SK-N-SH (cell line): ENCODE results near the gene TMEM225B. TPM values are rescaled to one million over a fixed set of nuclear protein-coding genes. Genes with fewer than 3 reads are reported as not detected.
"Not testable (repeated sequence)": the region's sequence is repeated elsewhere in the genome, so short reads cannot be mapped to it uniquely, and the experiment has no call there.

Source experiments
- CTCF ChIA-PET: fragments of 300-600, 350-600 bp; formaldehyde crosslinking; extraction: SDS; loops from one replicate; lab custom pipeline; 2021; lab: Yijun Ruan, JAX
- POLR2A ChIA-PET: fragments of 350-600 bp; sonication (Branson Sonifier 250); formaldehyde crosslinking; extraction: SDS; loops from one replicate; lab custom pipeline; 2020; ENCODE audit warnings: antibody characterized with exemption, inconsistent platforms; lab: Yijun Ruan, JAX
- DNase-seq: peaks from one replicate; pipeline ENCODE4 v3.0.0; 2012
- H2AFZ ChIP-seq: fragments of 200-600 bp; sonication (generic); 2 replicates; pipeline ENCODE4 v1.8.1; 2016; ENCODE audit warnings: antibody characterized with exemption, mild to moderate bottlenecking, low read depth
- H3F3A ChIP-seq: fragments of 200-600 bp; sonication (generic); replicated peaks from 2 replicates; pipeline ENCODE3; 2016; ENCODE audit warnings: antibody characterized with exemption, mild to moderate bottlenecking; ENCODE audit not compliant: insufficient read depth
- H3K27ac ChIP-seq, 2 experiments: fragments of 200-500 bp in 1 of 2; fragments of 200-600 bp in 1 of 2; sonication (Bioruptor generic) in 1 of 2; sonication (generic), shearing (Covaris generic) in 1 of 2; 2 replicates each; pipeline versions ENCODE4 v1.5.1 to v1.6.1; 2014 to 2016; ENCODE audit warnings: low read depth in 2 of 2, inconsistent platforms in 1 of 2, low read length in 1 of 2, mild to moderate bottlenecking in 1 of 2, mixed read lengths in 1 of 2
- H3K27me3 ChIP-seq: fragments of 200-600 bp; sonication (generic), shearing (Covaris generic); 2 replicates; pipeline ENCODE4 v1.6.1; 2016; ENCODE audit warnings: mixed run types; ENCODE audit not compliant: insufficient read depth
- H3K36me3 ChIP-seq, 2 experiments: fragments of 200-500 bp in 1 of 2; fragments of 200-600 bp in 1 of 2; sonication (Bioruptor generic) in 1 of 2; sonication (generic) in 1 of 2; replicated peaks in 1 of 2; 2 replicates each; pipeline versions ENCODE3 to v1.5.1; 2014 to 2016; ENCODE audit warnings: low read length in 1 of 2, mild to moderate bottlenecking in 1 of 2; ENCODE audit not compliant: insufficient read depth in 2 of 2, control insufficient read depth in 1 of 2
- H3K4me1 ChIP-seq, 2 experiments: fragments of 200-500 bp in 1 of 2; fragments of 200-600 bp in 1 of 2; sonication (Bioruptor generic) in 1 of 2; sonication (generic), shearing (Covaris generic) in 1 of 2; 2 replicates each; pipeline versions ENCODE4 v1.5.1 to v1.6.1; 2014 to 2016; ENCODE audit warnings: low read depth in 1 of 2, low read length in 1 of 2, mixed run types in 1 of 2; ENCODE audit not compliant: insufficient read depth in 2 of 2, control insufficient read depth in 1 of 2
- H3K4me2 ChIP-seq: fragments of 200-600 bp; sonication (generic), shearing (Covaris generic); 2 replicates; pipeline ENCODE4 v1.6.1; 2017; ENCODE audit warnings: mixed run types
- H3K4me3 ChIP-seq, 2 experiments: fragments of 200-500 bp in 1 of 2; fragments of 200-600 bp in 1 of 2; sonication (Bioruptor generic) in 1 of 2; sonication (generic), shearing (Covaris generic) in 1 of 2; 2 replicates each; pipeline versions ENCODE4 v1.5.1 to v1.8.1; 2014 to 2016; ENCODE audit warnings: low read depth in 2 of 2, inconsistent platforms in 1 of 2, low read length in 1 of 2, mild to moderate bottlenecking in 1 of 2, mixed read lengths in 1 of 2, moderate library complexity in 1 of 2
- H3K79me2 ChIP-seq: fragments of 200-600 bp; sonication (generic); 2 replicates; pipeline ENCODE4 v1.8.1; 2017; ENCODE audit warnings: mild to moderate bottlenecking; ENCODE audit not compliant: insufficient read depth
- H3K9ac ChIP-seq: fragments of 200-600 bp; sonication (generic); 2 replicates; pipeline ENCODE4 v1.6.1; 2017; ENCODE audit warnings: mixed run types
- H3K9me2 ChIP-seq: fragments of 200-600 bp; sonication (generic); 2 replicates; pipeline ENCODE4 v1.6.1; 2017; ENCODE audit warnings: mixed run types
- H3K9me3 ChIP-seq: fragments of 200-600 bp; sonication (generic); 2 replicates; pipeline ENCODE4 v1.6.1; 2017; ENCODE audit warnings: mixed run types, mild to moderate bottlenecking, moderate library complexity
- H4K20me1 ChIP-seq: fragments of 200-600 bp; sonication (generic); 2 replicates; pipeline ENCODE4 v1.6.1; 2017; ENCODE audit warnings: mild to moderate bottlenecking, mixed run types; ENCODE audit not compliant: insufficient read depth
- CHD2 ChIP-seq: fragments of 150-350 bp; IDR thresholded peaks from 2 replicates; pipeline ENCODE4 v1.6.1; 2018; ENCODE audit warnings: low read length; ENCODE audit not compliant: partially characterized antibody
- CTCF ChIP-seq: fragments of 200-600 bp; sonication (generic); IDR thresholded peaks from 2 replicates; pipeline ENCODE4 v1.6.1; 2017; ENCODE audit warnings: antibody characterized with exemption, mild to moderate bottlenecking, moderate library complexity
- ELF1 ChIP-seq: IDR thresholded peaks from 2 replicates; pipeline ENCODE4 v1.4.0; 2012
- EP300 ChIP-seq, 2 experiments: IDR thresholded peaks; 2 replicates each; pipeline versions ENCODE4 v1.4.0 to v1.6.1; 2012; ENCODE audit warnings: borderline replicate concordance in 1 of 2, low read depth in 1 of 2, low read length in 1 of 2
- EZH2phosphoT487 ChIP-seq: fragments of 200-600 bp; sonication (generic); IDR thresholded peaks from 2 replicates; pipeline ENCODE4 v1.6.1; 2017; ENCODE audit warnings: low read depth, mixed run types, mild to moderate bottlenecking, antibody characterized with exemption, moderate library complexity, borderline replicate concordance
- FOXJ3 ChIP-seq: sonication (generic); formaldehyde crosslinking; IDR thresholded peaks from 2 replicates; pipeline ENCODE4 v1.5.1; 2020; ENCODE audit warnings: mild to moderate bottlenecking, missing genetic modification reagents
- FOXM1 ChIP-seq: IDR thresholded peaks from 2 replicates; pipeline ENCODE4 v1.4.0; 2012; ENCODE audit warnings: low read depth, mild to moderate bottlenecking
- GABPA ChIP-seq: IDR thresholded peaks from 2 replicates; pipeline ENCODE4 v1.4.0; 2012; ENCODE audit warnings: low read depth, mild to moderate bottlenecking
- GATA2 ChIP-seq: sonication (generic); formaldehyde crosslinking; IDR thresholded peaks from 2 replicates; pipeline ENCODE4 v1.5.0; 2020; ENCODE audit warnings: mild to moderate bottlenecking, missing genetic modification reagents
- JUND ChIP-seq: IDR thresholded peaks from 2 replicates; pipeline ENCODE4 v1.4.0; 2012
- MEF2A ChIP-seq: IDR thresholded peaks from 2 replicates; pipeline ENCODE4 v1.4.0; 2012; ENCODE audit warnings: low read depth, borderline replicate concordance
- MXI1 ChIP-seq: IDR thresholded peaks from 2 replicates; pipeline ENCODE4 v1.6.1; 2012; ENCODE audit warnings: mild to moderate bottlenecking, low read depth, low read length, improper control_type of control experiment
- RAD21 ChIP-seq: IDR thresholded peaks from 2 replicates; pipeline ENCODE4 v1.6.1; 2012; ENCODE audit warnings: mild to moderate bottlenecking, low read length
- RCOR1 ChIP-seq: fragments of 150-350 bp; IDR thresholded peaks from 2 replicates; pipeline ENCODE4 v1.6.1; 2017; ENCODE audit warnings: antibody characterized with exemption, low read length
- SMC3 ChIP-seq: IDR thresholded peaks from 2 replicates; pipeline ENCODE4 v1.6.1; 2012; ENCODE audit warnings: low read depth, low read length, improper control_type of control experiment
- TEAD4 ChIP-seq: IDR thresholded peaks from 2 replicates; pipeline ENCODE4 v1.4.0; 2012; ENCODE audit warnings: mild to moderate bottlenecking, borderline replicate concordance; ENCODE audit not compliant: insufficient read depth
- ZBTB33 ChIP-seq: IDR thresholded peaks from 2 replicates; pipeline ENCODE4 v1.4.0; 2012; ENCODE audit warnings: low read depth, borderline replicate concordance
- WGBS: methylation state at CpG from one replicate; pipeline ENCODE4 v1.1.6; 2017; ENCODE audit warnings: low lambda C conversion rate; 5-methylcytosine and 5-hydroxymethylcytosine counted together
- polyA plus RNA-seq, 3 experiments: library from polyadenylated mRNA; depleted of rRNA; stranded (reverse); fragments of >200 nt; gene quantifications; 2 replicates each; pipeline ENCODE4 v1.2.3, GENCODE V29; 2012
- TF ChIP-seq, protein P1 (sequence below): IDR thresholded peaks from 2 replicates; pipeline ENCODE4 v1.4.0; 2012; ENCODE audit warnings: low read depth, borderline replicate concordance
- TF ChIP-seq, protein P2 (sequence below): IDR thresholded peaks from 2 replicates; pipeline ENCODE4; 2012
- TF ChIP-seq, protein P3 (sequence below): IDR thresholded peaks from 2 replicates; pipeline ENCODE4 v1.4.0; 2012; ENCODE audit warnings: low read depth

TMEM225B gene
- polyA plus RNA-seq, 1 of the 3 experiments (the other 2 are of a cell fraction), result 1.5 TPM

DNA sequence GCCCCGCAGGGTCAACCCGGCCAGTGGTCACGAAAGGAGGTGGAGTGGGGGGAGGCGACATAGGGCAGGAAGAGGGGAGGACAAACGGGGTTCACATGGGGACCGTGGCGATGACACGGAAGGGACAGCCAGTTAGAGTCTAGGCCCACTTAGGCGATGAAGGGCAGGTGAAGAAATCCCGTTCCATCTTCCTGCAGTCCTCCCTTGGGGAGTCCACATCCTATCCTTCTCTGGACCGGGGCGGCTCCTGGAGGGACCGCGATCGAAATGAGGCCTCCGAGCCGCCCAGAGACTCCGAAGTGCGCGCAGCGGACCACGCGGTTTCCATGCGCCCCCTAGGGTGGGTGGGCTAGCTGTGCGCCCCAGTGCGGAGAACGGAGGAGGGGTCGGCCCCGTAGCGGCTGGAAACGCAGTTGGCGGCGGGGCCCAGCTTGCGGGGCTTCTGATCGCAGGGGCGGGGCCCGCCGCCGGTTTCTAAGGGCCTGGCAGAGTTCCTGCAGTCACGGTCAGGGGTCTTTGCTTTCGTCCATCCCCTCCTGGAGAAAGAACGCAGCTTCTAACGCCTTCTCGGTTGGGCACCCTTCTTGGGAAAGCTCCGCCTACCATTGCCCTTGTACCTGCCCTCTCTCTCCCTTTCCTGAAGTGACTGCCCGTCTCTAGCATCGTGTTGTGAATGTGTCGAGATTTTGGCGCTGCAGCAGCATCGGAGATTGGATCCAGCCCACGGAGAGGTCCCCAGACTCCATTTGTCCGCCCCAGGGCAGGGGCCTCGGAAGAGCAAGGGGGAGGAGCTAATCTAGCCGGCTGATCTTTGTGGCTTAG lies 17.9 kb upstream of the TMEM225B start:
- TF ChIP-seq, protein P1, sequence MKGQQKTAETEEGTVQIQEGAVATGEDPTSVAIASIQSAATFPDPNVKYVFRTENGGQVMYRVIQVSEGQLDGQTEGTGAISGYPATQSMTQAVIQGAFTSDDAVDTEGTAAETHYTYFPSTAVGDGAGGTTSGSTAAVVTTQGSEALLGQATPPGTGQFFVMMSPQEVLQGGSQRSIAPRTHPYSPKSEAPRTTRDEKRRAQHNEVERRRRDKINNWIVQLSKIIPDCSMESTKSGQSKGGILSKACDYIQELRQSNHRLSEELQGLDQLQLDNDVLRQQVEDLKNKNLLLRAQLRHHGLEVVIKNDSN, result no peak
- no peak for TF ChIP-seq ZBTB33
- TF ChIP-seq GABPA, result no peak
- TF ChIP-seq RCOR1, result peak; percentile 15; the same call in 1 of the 2 replicates
- TF ChIP-seq RAD21, result peak; percentile 64
- no peak for TF ChIP-seq CHD2
- peak; percentile 81 for TF ChIP-seq GATA2 (CRISPR knock-in tag)
- TF ChIP-seq CTCF, result peak; percentile 62
- TF ChIP-seq TEAD4, result no peak
- no peak for TF ChIP-seq MEF2A
- TF ChIP-seq EP300 (IDR thresholded peaks at IDR 0.05; ENCODE audit: borderline replicate concordance in 1 of 2, low read depth in 1 of 2, low read length in 1 of 2), result no peak
- TF ChIP-seq FOXJ3, result 0 out of 2 replicates have a peak, but pooled peaks have one; percentile 36
- TF ChIP-seq FOXM1, result no peak
- TF ChIP-seq MXI1, result peak; percentile 83; the same call in 1 of the 2 replicates
- no peak for TF ChIP-seq ELF1
- TF ChIP-seq, protein P2, sequence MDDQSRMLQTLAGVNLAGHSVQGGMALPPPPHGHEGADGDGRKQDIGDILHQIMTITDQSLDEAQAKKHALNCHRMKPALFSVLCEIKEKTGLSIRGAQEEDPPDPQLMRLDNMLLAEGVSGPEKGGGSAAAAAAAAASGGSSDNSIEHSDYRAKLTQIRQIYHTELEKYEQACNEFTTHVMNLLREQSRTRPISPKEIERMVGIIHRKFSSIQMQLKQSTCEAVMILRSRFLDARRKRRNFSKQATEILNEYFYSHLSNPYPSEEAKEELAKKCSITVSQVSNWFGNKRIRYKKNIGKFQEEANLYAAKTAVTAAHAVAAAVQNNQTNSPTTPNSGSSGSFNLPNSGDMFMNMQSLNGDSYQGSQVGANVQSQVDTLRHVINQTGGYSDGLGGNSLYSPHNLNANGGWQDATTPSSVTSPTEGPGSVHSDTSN, result no peak
- TF ChIP-seq, protein P3, sequence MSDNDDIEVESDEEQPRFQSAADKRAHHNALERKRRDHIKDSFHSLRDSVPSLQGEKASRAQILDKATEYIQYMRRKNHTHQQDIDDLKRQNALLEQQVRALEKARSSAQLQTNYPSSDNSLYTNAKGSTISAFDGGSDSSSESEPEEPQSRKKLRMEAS, result peak; percentile 91
- no peak; the same call in 1 of the 2 replicates for TF ChIP-seq SMC3
- TF ChIP-seq JUND, result no peak
- no peak for TF ChIP-seq EZH2phosphoT487
- TF ChIP-seq, all 33 proteins: peak for 7
- Histone ChIP-seq H3F3A (peaks cover 40% of the 10 kb centered on the region), H2AFZ (peak overlapping the region; percentile 90), H4K20me1 (no peaks in the 10 kb centered on the region), H3K79me2 (no peaks in the 10 kb centered on the region), H3K9me3 (no peaks in the 10 kb centered on the region), H3K27ac (peak overlapping the region in 1 of 2 experiments; percentile 71; a peak in 2 of 4 replicates), H3K4me1 (peaks cover 4 to 11% of the 10 kb centered on the region in 2 experiments; a peak in 2 of 4 replicates), H3K9me2 (no peaks in the 10 kb centered on the region), H3K27me3 (no peaks in the 10 kb centered on the region), H3K4me3 (peak overlapping the region; percentile 58 to 70), H3K4me2 (peak overlapping the region; percentile 92), H3K9ac (peak overlapping the region; percentile 59), H3K36me3 (peaks cover 0 to 3% of the 10 kb centered on the region in 2 experiments)
- 23% methylated on average over 39 of the region's 54 CpGs for WGBS
- POLR2A ChIA-PET, result interaction anchor here (0.5 to 2.6 kb wide), 10 partner anchors 21 to 255 kb away, joined by 3 to 23 read pairs (median 4); partner anchors contain the start of genes FAM200A, ZKSCAN5, ZNF394 and ZNF655
- CTCF ChIA-PET, result interaction anchor here (0.6 to 3.7 kb wide), 12 partner anchors 9 to 115 kb away, joined by 3 to 27 read pairs (median 6); partner anchors contain the start of genes ATP5MF, ZKSCAN5, ZNF394 and ZNF655
- peak; percentile 91 for DNase-seq

DNA sequence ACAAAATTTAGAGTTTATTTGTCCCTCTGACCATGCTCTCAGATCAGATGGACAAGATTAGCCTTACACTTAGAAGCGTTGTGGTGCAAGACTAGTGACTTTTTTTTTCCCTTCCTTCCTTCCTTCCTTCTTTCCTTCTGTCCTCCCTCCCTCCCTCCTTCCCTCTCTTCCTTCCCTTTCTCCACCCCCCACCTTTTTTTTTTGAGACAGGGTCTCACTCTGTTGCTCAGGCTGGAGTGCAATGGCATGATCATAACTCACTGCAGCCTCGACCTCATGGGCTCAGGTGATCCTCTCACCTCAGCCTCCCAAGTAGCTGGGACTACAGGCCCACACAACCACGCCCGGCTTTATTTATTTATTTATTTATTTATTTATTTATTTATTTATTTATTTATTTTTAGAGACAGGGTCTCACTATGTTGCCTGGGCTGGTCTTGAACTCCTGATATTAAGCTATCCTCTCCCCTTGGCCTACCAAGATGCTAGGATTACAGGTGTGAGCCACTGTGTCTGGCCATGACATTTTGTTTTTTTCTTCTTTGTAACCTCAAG lies 17.2 kb upstream of the TMEM225B start:
- H3K4me3 ChIP-seq, result peak overlapping the region; percentile 58 to 70
- H3K27ac ChIP-seq, result peak overlapping the region in 1 of 2 experiments; percentile 71; a peak in 1 of 4 replicates
- peaks cover 34% of the 10 kb centered on the region for H3F3A ChIP-seq
- H3K36me3 ChIP-seq, H3K9me3 ChIP-seq, H4K20me1 ChIP-seq, H3K9me2 ChIP-seq, H3K27me3 ChIP-seq, DNase-seq, H3K79me2 ChIP-seq: not testable (repeated sequence)
- peak overlapping the region; percentile 92 for H3K4me2 ChIP-seq
- WGBS, result 59% methylated on average over 4 of the region's 4 CpGs
- H3K4me1 ChIP-seq, result peaks cover 4 to 11% of the 10 kb centered on the region in 2 experiments; a peak in 2 of 4 replicates
- CTCF ChIA-PET, result interaction anchor here (1.1 to 3.7 kb wide), 11 partner anchors 10 to 115 kb away, joined by 3 to 27 read pairs (median 6); partner anchors contain the start of genes ATP5MF, ZKSCAN5, ZNF394 and ZNF655
- POLR2A ChIA-PET, result interaction anchor here (0.6 to 2.6 kb wide), 9 partner anchors 22 to 256 kb away, joined by 3 to 23 read pairs (median 4); partner anchors contain the start of genes FAM200A, ZKSCAN5, ZNF394 and ZNF655
- peak overlapping the region; percentile 90 for H2AFZ ChIP-seq
- peak overlapping the region; percentile 59 for H3K9ac ChIP-seq
